Ovary (tissue), 3 donors: ENCODE data around the gene MYH15.

Experiments used
- EP300 ChIP-seq: sonication (generic); formaldehyde crosslinking; IDR thresholded peaks from one replicate; pipeline ENCODE4 v1.6.1; 2017; ENCODE audit warnings: antibody characterized with exemption
- POLR2A ChIP-seq: fragments of 450-650 bp; IDR thresholded peaks from one replicate; pipeline ENCODE4 v1.6.1; 2017; ENCODE audit warnings: antibody characterized with exemption, mild to moderate bottlenecking, moderate library complexity
- TF ChIP-seq, protein P1 (sequence below), 3 donors: fragments of 450-650 bp in 2 of 3; fragments of 200-600 bp in 1 of 3; IDR thresholded peaks; one replicate each; pipeline versions ENCODE4 v1.5.1 to v1.8.0; 2016 to 2022; ENCODE audit warnings: antibody characterized with exemption in 3 of 3, mild to moderate bottlenecking in 1 of 3
- donor health status: DM: no; HTN: no; CAD: no.

DNA sequence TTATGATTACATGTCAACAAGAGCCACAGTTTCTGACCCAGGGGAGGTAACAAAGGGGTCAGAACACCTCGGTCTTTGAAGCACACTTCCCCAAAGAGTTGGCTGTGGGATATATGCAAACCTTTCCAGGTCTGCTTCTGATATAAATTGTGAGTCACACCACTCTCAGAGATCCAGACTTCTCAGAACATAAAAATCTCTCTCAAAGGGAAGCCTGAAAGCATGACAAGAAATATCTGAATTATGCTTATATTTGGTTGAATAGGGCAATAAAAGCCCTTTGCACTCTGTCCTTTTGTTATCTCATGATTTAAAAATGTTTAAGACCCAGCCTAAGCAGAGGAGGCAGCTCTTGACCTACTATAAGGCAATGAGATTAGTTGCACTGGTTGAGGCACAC, 56.8 kb downstream of the MYH15 start:
- TF ChIP-seq, protein P1, sequence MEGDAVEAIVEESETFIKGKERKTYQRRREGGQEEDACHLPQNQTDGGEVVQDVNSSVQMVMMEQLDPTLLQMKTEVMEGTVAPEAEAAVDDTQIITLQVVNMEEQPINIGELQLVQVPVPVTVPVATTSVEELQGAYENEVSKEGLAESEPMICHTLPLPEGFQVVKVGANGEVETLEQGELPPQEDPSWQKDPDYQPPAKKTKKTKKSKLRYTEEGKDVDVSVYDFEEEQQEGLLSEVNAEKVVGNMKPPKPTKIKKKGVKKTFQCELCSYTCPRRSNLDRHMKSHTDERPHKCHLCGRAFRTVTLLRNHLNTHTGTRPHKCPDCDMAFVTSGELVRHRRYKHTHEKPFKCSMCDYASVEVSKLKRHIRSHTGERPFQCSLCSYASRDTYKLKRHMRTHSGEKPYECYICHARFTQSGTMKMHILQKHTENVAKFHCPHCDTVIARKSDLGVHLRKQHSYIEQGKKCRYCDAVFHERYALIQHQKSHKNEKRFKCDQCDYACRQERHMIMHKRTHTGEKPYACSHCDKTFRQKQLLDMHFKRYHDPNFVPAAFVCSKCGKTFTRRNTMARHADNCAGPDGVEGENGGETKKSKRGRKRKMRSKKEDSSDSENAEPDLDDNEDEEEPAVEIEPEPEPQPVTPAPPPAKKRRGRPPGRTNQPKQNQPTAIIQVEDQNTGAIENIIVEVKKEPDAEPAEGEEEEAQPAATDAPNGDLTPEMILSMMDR (IDR thresholded peaks at IDR 0.05), result no peak
- TF ChIP-seq POLR2A (no peak), EP300 (no peak)
